WTC11 (cell line): ENCODE data around the gene C3orf18.

Experiments
- ATF3 ChIP-seq: sonication (generic); formaldehyde crosslinking; conservative IDR thresholded peaks from 2 replicates; pipeline ENCODE4 v1.8.1; 2022; ENCODE audit warnings: mild to moderate bottlenecking, missing genetic modification reagents
- CTCF ChIP-seq: fragments of 200-600 bp; IDR thresholded peaks from 2 replicates; pipeline ENCODE4 v1.8.0; 2022; ENCODE audit warnings: antibody characterized with exemption
- ETV6 ChIP-seq: sonication (generic); formaldehyde crosslinking; IDR thresholded peaks from 2 replicates; pipeline ENCODE4 v1.8.1; 2022; ENCODE audit warnings: mild to moderate bottlenecking, missing genetic modification reagents
- FOXK1 ChIP-seq: sonication (generic); formaldehyde crosslinking; IDR thresholded peaks from 2 replicates; pipeline ENCODE4 v1.8.0; 2022; ENCODE audit warnings: mild to moderate bottlenecking, moderate library complexity, missing genetic modification reagents
- NR2C2 ChIP-seq: sonication (generic); formaldehyde crosslinking; IDR thresholded peaks from 2 replicates; pipeline ENCODE4 v1.8.0; 2022; ENCODE audit warnings: mild to moderate bottlenecking, missing genetic modification reagents
- TF ChIP-seq, protein P1 (sequence below): sonication (generic); formaldehyde crosslinking; IDR thresholded peaks from 2 replicates; pipeline ENCODE4 v1.8.0; 2022; ENCODE audit warnings: missing genetic modification reagents

DNA sequence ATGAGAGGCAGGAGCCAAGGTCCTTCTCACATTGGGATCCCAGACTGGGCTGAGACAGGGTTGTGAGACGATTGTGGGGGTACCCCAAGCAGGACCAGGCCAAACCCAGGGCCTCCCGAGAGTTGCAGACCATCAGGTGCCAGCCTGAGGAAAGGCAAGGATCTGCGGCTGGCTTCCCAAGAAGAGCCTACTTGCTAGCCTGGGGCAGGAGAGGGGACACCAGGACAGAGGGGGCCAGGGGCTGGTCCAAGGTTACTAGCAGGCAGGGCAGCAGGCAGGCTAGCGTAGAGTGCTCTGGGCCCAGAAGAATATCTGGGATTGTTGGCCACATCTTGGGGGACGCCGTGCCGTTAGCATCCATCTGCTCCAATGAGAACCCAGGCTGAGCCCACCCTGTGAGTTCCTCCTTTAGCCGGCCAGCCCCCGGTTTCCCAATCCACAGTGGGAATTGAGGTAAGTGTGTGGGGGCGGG lies 43.5 kb upstream of the C3orf18 start:
- TF ChIP-seq, protein P1, sequence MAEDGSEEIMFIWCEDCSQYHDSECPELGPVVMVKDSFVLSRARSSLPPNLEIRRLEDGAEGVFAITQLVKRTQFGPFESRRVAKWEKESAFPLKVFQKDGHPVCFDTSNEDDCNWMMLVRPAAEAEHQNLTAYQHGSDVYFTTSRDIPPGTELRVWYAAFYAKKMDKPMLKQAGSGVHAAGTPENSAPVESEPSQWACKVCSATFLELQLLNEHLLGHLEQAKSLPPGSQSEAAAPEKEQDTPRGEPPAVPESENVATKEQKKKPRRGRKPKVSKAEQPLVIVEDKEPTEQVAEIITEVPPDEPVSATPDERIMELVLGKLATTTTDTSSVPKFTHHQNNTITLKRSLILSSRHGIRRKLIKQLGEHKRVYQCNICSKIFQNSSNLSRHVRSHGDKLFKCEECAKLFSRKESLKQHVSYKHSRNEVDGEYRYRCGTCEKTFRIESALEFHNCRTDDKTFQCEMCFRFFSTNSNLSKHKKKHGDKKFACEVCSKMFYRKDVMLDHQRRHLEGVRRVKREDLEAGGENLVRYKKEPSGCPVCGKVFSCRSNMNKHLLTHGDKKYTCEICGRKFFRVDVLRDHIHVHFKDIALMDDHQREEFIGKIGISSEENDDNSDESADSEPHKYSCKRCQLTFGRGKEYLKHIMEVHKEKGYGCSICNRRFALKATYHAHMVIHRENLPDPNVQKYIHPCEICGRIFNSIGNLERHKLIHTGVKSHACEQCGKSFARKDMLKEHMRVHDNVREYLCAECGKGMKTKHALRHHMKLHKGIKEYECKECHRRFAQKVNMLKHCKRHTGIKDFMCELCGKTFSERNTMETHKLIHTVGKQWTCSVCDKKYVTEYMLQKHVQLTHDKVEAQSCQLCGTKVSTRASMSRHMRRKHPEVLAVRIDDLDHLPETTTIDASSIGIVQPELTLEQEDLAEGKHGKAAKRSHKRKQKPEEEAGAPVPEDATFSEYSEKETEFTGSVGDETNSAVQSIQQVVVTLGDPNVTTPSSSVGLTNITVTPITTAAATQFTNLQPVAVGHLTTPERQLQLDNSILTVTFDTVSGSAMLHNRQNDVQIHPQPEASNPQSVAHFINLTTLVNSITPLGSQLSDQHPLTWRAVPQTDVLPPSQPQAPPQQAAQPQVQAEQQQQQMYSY (CRISPR knock-in tag): no peak
- TF ChIP-seq ETV6 (CRISPR knock-in tag): no peak
- TF ChIP-seq CTCF: no peak
- TF ChIP-seq FOXK1: no peak
- TF ChIP-seq ATF3 (CRISPR knock-in tag): no peak
- TF ChIP-seq NR2C2: no peak
